Activated naive CD4-positive, alpha-beta T cell treated with anti-CD3 and anti-CD28 coated beads, Interleukin-2, amount 50 U/mL, for 16 hours (primary cell): Measurements from ENCODE around the gene RP2.

ENCODE experiments used
- DNase-seq: peaks from one replicate; pipeline ENCODE4 v3.0.0-alpha.2; 2020

The RP2 gene

GRCh38 chrX:46927718-46928117 is 90.9 kb downstream of the RP2 start:
- DNase-seq = no peak

GRCh38 chrX:46929439-46930261 is 92.8 kb downstream of the RP2 start:
- no peak for DNase-seq
